Stimulated activated CD4-positive, alpha-beta T cell treated with anti-CD3 and anti-CD28 coated beads, Interleukin-15, amount 100 ng/mL, for 1 hour (primary cell): ENCODE data around the gene RPL37A.
A peak's percentile ranks its signal among the peaks of the same experiment; 100 is the strongest.

Source experiments
- DNase-seq, 2 donors: peaks; one replicate each; pipeline ENCODE4 v3.0.0-alpha.2; 2020; ENCODE audit warnings: low read depth in 1 of 2, low spot score in 1 of 2

The RPL37A gene

DNA sequence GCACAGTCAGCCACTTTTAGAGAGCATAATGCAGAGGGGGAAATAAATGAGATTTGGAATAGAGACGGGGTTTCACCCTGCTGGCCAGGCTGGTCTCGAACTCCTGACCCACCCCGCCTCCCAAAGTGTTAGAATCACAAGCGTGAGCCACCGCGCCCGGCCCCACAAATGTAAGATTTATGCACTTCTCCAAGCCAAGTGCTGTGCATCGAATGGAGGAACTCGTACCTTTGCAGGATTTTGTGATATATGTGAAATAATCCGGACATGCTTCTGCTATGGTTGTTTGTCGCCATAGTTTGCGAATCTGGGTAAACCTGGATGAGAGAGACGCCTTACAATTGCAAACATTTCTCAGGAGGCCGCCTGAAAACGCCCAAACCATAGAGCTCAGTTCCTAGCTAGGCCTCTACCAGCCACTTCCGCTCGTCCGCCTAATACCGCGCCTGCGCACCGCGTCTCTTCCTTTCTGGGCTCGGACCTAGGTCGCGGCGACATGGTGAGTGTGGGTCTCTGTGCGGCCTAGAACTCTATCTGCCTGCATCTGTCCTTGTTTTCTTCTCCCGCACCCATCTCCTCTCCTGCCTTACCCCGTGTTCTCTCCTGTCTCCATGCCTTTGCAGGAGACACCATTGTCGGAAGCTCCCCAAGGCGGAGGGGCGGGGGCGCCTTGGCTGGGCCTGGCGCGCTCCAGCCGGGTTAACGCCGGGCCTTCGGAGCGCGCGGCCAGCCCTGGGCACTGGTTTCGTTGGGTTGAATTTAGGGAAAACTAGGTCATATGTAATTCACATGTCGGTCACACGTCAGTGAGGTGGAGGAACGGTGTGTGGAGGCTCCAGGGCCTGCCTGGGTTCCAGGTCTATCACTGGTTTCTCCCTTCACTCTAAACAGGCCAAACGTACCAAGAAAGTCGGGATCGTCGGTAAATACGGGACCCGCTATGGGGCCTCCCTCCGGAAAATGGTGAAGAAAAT, at the start of gene RPL37A:
Gene RPL37A (plus strand): TSS at position 466 of the 974 bp plus-strand sequence. CDS start 31 bp downstream, at position 497.
- DNase-seq, result peak; percentile 74 to 78

DNA sequence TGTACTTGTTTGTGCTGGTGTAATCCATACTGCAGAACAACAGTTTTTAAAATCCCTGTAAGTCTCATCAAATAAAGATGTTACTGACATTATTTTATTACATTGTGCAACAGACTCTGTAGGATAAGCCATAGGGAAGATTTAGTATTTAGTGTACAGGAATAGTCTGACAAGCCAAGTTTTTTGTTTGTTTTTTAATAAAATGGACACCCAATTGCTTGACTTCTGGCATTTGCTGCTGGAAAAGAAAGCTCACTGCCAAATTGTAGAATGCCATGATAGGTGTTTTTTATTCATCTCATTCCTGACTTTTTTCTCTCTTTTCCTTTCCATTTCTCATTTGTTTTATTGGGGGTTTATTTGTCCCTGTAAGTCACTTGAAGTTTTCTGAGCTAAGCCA, 48.3 kb upstream of the RPL37A start:
- no peak for DNase-seq

DNA sequence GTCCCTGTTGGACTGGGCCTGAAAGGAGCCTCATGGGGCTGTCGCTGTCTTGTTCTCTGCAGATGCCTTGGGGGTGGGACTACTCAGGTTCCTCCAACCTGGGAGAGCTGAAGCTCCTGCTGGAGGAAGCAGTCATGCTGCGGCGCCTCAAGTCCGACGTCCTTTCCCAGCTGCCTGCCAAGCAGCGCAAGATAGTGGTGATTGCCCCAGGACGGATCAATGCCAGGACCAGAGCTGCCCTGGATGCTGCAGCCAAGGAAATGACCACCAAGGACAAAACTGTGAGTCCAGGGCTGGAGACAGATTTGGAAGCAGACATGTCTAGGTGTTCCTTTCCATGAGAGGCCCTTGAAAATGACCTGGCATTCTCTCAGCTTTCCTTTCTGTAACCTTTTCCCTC, 47.9 kb upstream of the RPL37A start:
- DNase-seq, result no peak

DNA sequence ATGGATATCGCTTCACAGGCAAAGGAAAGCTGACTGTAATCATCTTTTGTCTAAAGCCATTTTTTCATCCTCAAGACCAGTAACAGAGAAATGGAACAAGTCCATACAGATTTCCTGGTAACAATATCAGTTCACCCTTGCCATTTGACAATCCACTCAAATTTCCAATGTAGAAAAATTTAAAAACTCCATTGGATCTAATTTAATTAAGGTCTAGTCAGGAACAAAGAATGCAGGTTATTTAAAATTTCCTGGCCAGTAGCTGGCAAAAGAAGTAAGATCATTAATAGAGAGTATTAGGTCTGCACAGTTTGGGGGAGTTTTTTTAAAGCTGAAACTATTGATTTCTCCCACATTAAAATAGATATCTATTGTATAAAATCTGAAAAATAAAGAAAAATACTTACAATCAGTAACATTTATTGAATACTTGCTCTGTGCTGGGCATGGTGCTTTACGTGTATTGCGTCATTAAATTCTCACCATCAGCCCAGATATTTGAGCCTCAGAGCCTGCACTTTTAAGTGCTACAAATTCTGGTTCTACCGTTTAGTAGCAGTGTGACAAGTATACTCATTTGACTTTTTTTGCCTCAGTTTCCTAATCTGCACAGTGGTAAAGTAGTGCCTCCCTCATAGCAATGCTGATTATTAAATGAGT, 44.6 kb upstream of the RPL37A start:
- no peak for DNase-seq

DNA sequence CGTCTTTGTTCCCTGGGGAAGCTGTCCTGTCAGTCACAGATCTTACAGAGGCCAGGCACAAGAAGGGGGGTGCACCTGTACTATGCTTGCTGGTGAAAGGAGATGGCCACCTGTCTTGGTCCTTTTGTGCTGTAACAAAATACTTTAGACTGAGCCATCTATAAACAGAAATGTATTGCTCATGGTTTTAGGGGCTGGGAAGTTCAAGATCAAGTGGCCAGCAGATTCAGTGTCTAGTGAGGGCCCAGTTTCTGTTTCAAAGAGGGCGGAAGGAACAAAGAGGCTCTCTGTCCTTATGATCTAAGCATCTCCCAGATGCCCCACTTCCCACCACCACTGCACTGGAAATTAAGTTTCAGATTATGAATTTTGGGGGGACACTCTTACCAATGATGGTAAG, 35.5 kb upstream of the RPL37A start:
- DNase-seq, result no peak

DNA sequence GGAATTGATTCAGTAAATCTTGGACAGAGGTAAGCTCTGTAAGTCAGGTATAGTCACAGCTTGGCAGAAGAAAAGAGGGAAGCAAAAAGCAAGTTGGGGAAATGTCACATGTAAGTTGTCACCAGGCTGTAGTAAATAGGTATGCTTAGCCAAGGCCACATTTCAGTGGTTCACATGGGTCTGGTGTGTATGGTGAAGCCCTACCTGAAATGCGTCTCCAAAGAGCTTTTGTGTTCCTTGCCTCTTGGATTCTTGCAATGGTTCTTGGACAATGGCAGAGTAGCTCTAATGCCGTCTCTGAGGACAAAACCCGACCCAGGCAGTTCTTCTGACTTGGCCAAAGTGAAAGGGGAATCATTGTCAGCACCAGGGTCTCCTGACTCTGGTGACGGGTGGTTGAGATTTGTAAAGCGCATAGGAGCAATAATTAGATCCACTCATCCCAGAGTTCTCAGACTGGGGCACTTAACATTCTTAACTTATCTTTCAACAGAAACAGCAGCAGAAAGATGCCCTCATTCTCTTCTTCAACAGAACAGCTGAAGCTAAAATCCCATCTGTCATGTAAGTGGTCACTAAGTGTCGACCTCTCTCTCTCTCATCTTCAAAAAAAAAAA, 34.4 kb upstream of the RPL37A start:
- DNase-seq, result no peak

DNA sequence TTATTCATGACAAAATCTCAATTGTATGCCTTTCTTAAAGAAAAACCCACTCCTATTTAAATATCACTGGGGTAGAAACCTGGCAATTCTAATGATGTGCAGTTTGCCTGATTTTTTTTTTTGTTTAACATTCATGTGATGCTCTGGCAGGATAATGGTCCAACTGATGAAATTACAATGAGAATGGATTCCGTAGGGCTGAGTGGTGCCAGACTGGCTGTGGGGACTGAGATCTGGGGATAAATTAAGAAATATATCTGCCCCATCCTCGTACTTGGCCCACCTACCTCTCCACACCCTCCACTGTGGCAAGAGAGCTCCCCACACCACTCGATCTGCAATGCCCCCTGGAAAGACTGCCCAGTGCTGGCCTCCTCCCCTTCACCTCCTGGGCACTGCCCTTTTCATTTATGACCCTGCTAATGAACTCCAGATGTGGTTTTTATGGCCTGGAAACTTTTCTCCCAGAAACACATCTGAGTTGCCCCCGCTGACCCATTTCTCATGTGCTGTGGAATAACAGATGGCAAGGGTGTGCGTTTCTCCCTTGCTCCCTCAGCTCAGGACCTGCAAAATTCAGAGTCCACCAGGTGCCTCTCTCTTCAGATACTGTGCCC, 33.0 kb upstream of the RPL37A start:
- no peak for DNase-seq

DNA sequence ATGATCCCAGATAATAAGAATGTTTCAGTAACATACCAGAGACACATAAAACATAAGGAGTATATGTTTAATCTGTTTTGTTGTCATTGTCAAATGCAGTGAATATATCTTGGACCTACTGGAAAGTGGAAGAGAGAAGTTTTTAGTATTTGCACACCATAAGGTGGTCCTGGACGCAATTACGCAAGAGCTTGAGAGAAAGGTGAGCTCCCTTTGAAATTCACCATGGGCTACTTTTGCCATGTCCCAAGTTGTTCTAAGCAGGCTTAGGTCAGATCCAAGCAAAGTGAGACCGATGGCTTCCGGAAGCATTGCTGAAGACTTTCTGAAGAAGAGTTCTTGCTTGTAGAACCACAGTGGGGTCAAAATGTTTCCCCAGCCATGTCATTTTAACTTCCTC, 30.8 kb upstream of the RPL37A start:
- no peak for DNase-seq

DNA sequence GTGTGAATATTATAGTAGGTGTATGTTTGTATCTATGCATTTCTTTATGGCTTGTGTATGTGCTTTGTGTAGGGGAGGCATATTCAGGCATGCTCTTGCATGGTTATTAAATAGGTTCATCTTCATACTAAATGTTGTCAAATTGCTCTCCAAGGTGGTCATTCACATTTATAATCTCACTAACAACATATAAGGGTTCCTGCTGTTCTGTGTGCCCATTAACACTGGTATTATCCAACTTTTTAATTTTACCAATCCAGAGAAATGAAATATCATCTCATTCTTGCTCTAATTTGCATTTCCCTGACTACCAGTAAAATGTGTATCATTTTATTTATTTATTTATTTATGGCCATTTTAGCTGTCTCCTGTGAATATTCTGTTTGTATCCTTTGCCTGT, 29.0 kb upstream of the RPL37A start:
- DNase-seq, result no peak

DNA sequence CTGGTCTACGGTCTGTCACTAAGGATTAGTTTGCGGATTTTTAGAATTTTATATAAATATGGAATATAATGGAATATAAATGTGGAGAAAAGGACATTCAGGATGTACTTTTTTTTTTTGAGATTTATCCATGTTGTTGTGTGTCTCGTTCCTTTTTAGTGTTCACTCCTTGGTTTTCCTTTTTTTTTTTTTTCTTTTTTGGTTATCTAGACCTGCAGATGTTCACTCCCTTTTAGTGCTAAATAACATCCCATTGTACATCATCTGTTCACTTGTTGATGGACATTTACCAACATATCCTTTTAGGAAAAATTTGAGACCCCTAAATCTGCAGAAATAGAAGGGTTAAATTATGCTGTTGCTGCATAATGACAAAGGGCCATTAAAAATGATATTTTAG, 25.5 kb upstream of the RPL37A start:
- no peak for DNase-seq

DNA sequence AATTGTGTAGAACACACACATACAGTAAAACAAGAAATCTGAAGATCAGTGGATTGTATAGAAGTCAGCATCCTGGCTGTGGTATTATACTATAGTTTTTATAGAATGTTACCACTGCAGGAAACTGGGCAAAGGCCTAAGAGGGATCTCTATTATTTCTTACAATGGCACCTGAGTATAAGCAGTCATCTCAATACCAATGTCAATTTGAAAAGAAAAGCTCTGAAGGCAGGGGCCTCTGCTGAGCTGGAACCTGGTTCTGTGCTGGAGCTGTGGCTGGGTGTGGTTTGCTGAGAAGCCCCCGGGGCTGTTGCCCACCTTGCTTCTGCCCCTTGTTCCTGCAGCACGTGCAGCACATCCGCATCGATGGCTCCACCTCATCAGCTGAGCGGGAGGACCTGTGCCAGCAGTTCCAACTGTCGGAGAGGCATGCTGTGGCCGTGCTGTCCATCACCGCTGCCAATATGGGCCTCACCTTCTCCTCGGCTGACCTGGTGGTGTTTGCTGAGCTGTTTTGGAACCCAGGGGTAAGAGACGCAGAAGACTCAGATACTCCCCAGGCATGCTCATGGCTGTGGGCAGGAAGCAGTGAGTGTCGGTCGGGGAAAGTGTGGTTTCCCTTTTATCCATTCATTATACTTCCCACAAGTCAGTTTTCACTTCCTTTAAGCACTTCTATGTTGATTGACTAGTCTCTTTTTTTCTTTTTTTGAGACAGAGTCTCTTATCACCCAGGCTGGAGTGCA, 23.5 kb upstream of the RPL37A start:
- no peak for DNase-seq

DNA sequence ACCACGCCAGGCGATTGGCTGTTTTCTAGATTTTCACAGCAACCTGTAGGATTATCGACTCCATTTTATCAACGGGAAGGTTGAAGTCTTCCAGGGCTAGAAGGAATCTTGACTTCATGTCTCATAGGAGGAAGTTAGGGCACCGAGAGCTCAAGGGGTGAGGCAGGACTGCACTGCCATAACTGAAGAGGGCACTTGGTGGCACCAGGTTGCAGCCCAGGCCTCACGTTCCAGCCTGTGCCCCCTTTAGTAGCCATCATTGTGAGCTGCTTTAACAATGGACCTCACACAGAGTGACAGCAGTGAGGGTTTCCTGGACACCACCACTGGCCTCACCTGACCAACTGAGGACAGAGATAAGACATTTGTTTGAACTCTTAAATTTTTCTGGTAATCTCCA, 22.9 kb upstream of the RPL37A start:
- DNase-seq, result no peak

DNA sequence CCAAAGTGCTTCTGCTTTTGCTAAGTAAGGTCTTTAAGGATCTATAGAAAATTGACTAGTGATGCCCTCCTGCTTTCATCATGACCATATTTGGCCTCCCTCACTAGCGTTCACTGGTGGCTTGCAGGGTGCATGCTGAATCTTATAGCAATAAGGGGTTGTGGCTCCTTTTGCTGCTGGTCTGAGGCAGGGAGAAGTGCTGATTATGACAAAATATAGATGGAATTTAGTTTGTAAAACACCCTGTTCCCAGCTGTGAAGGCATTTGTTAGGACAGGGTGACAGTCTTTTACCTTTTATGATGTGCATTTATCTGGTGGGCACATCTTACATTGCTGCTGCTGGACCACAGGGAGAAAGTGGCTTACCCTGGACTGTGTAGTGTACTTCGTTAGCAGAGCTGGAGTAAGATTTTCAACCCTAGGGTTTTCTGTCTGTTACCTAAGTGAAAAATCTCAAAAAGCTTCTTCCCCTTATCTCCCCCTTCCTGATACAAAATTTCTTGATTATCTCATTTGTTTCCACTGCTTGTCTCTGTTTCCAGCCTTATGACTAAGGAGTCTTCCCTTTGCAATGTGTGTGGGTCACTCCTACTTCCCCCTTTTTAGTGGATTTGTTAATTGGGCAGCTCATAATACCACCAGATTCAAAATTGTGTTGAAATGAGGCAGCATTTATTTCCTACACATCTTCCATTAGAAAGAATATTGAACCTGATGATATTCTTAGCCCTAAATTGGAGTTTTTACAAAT, 21.2 kb upstream of the RPL37A start:
- DNase-seq, result no peak

DNA sequence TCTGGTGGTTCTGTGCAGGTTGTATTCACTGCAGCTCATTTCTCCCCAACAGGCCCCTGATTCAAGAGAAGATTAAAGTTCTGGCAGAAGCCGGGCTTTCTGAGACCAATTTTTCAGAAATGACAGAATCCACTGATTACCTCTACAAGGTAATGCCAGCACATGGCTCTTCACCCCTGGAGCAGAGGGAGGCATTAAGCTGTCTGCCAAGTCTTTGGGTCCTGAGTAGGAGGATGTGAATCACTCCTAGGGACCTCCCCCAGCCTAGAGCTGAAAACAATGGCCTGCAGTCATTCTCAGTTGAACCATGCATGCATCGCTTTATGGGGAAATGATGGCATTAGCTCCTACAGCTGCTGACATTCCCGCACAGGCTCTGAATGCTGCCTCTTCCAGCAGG, 20.5 kb upstream of the RPL37A start:
- no peak for DNase-seq

DNA sequence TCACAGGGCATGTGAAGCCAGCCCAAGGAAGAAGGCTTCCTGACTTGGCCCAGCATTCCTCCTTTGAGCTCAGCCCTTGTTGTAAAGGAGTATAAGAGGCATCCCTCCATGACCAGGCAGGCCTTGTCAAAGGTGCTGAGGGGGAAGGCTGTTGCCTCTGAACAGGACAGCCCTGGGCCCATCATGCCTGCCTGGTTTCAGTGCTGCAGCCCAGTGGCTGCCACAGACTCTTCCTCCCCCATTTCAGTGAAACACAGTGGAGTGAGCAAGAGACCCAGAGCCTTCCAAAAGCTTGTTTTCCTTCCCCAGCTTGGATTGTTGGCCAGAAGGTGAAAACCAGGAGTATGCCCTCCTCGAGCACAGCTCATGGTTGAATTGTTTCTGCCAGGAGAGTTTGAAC, 19.9 kb upstream of the RPL37A start:
- DNase-seq, result no peak

DNA sequence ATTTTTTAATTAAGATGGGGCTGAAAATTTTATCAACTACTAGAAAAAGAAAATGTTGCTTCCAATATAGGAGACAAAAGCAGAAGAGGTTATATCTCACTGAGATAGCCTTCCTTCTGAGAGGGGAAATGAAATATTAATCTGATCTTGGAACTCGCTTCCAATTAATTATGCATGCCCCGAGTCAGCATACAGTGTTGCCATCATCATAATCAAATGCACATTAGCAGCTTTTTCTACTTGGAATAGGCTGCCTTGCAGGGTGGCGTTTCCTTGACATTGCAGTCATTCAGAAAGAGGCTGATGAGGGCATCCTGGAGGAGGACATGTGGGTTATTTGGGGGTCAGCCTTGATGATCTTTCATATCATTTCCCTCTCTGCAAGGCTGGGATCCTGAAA, 18.4 kb upstream of the RPL37A start:
- DNase-seq, result no peak

DNA sequence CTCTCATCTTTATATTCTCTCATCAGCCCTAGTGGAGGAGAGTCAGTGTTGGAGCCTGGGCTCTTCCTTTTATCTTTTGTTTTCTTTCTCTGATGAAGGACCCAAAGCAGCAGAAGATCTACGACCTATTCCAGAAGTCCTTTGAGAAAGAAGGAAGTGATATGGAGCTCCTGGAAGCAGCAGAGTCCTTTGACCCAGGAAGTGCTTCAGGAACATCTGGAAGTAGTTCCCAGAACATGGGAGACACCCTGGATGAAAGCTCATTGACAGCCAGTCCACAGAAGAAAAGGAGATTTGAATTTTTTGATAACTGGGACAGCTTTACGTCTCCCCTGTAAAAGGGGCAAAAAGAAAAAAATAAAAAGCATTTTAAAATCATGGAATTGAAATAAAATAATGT, 16.0 kb upstream of the RPL37A start:
- DNase-seq, result no peak

DNA sequence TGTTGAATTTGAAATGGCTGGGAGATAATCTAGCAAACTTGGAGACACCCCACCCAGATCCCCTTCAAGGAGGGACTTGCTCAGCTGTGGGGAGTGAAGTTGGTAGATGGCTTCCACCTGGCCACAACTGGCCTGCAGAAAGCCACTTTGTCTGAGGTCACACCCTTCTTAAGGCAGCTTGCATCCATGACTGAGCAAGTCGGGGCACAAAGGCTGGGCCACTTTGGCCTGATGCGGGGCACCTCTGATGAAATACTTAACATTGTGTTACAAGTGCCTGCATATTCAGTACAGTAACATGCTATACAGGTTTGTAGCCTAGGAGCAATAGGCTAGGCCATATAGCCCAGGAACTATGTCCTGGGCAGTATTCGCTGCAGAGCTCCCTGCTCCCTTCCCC, 13.4 kb upstream of the RPL37A start:
- DNase-seq, result no peak

DNA sequence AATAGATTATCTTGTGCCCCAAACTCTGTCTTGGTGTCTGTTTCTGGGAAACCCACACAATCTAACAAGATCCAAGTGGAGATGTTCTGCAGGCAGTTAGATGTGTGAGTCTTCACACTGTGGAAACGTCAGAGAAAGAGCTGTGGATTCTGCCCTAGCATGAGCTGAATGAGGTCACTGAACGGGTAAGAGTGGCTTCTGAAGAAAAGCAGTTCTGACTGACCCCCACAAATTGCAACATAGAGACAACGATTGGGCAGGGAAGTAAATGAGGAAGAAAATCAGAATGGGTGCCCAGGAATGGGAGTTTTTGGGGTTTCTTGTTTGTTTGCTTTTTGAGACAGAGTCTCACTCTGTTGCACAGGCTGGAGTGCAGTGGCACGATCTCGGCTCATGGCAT, 12.9 kb upstream of the RPL37A start:
- no peak for DNase-seq

DNA sequence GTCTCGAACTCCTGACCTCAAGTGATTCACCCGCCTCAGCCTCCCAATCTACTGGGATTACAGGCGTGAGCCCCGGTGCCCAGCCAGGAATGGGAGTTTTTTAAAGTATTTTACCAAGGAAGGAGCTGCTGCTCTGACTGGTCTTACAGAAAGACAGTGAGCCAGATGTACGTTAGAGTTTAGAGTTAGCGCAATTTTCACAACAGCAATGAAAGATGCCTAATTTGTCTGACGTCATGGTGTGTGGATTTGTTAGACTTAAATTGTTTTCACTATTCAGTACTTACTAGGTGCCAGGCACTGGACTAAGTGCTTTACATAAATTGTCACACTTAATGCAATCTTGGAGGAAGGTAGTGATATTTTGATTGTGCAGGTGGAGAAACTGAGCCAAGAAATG, 12.4 kb upstream of the RPL37A start:
- DNase-seq, result no peak
